K562 (cell line): ENCODE measurements around the gene MEIOB. TPM values are rescaled to one million over a fixed set of nuclear protein-coding genes. Genes with fewer than 3 reads are reported as not detected.
A peak's percentile ranks its signal among the peaks of the same experiment; 100 is the strongest.

ENCODE experiments used
- BDP1 ChIP-seq: IDR thresholded peaks from 3 replicates; pipeline ENCODE4 v1.6.1; 2011; ENCODE audit not compliant: insufficient read length, insufficient read depth
- ETS1 ChIP-seq: conservative IDR thresholded peaks from 2 replicates; pipeline ENCODE4 v1.6.1; 2011; ENCODE audit warnings: low read depth, mild to moderate bottlenecking, low read length; ENCODE audit not compliant: control insufficient read depth
- FOXM1 ChIP-seq, 2 experiments: fragments of 450-650 bp in 1 of 2; sonication (generic) in 1 of 2; formaldehyde crosslinking in 1 of 2; IDR thresholded peaks; 2 replicates each; pipeline versions ENCODE4 v1.6.1 to v1.9.0; 2017 to 2022; ENCODE audit warnings: low read depth in 2 of 2, mild to moderate bottlenecking in 2 of 2, missing genetic modification reagents in 1 of 2, moderate library complexity in 1 of 2
- MGA ChIP-seq: fragments of 450-650 bp; IDR thresholded peaks from 2 replicates; pipeline ENCODE4 v1.6.1; 2016; ENCODE audit warnings: mild to moderate bottlenecking, moderate library complexity
- OTX1 ChIP-seq: fragments of 450-650 bp; formaldehyde crosslinking; IDR thresholded peaks from 2 replicates; pipeline ENCODE4 v1.4.0; 2022; ENCODE audit warnings: mild to moderate bottlenecking
- RBM14 ChIP-seq: fragments of 200-400 bp; formaldehyde crosslinking; IDR thresholded peaks from 2 replicates; pipeline ENCODE4 v1.6.1; 2018; ENCODE audit warnings: low read depth, mild to moderate bottlenecking, low read length, moderate library complexity, borderline replicate concordance; ENCODE audit not compliant: insufficient read depth
- RHOXF2B ChIP-seq: fragments of 250-450 bp; sonication (Bioruptor Pico); conservative IDR thresholded peaks from 2 replicates; pipeline ENCODE4 v1.5.1; 2021
- SRSF1 ChIP-seq: fragments of 200-400 bp; formaldehyde crosslinking; IDR thresholded peaks from 2 replicates; pipeline ENCODE4 v1.6.1; 2017; ENCODE audit warnings: mild to moderate bottlenecking, low read depth, low read length, moderate library complexity
- THAP12 ChIP-seq: fragments of 250-450 bp; sonication (Bioruptor Pico); IDR thresholded peaks from 2 replicates; pipeline ENCODE4 v1.9.0; 2021; ENCODE audit warnings: mild to moderate bottlenecking, inconsistent platforms
- ZNF76 ChIP-seq: fragments of 250-450 bp; sonication (Bioruptor Pico); IDR thresholded peaks from 2 replicates; pipeline ENCODE4 v1.4.0; 2020; ENCODE audit warnings: mild to moderate bottlenecking, moderate library complexity, borderline replicate concordance
- polyA plus RNA-seq, 8 experiments: library from polyadenylated mRNA; depleted of rRNA in 4 of 8; stranded (reverse) in 5 of 8; unstranded in 3 of 8; fragments of >200 nt; fragmentation: Nextera tagmentation in 2 of 8; fragmentation: Illumina TruSeq in 1 of 8; extraction: Ambion mirVana in 2 of 8; extraction: Trizol in 1 of 8; gene quantifications; 2 replicates each; pipeline versions ENCODE4 v1.2.1 to v1.2.3, GENCODE V29; 2011 to 2014; ENCODE audit warnings: inconsistent platforms in 1 of 8, missing spikeins in 1 of 8
- total RNA-seq, 7 experiments: library from RNA; depleted of rRNA in 6 of 7; stranded (reverse); fragments of >200 nt in 6 of 7; fragmentation: Illumina TruSeq in 2 of 7; extraction: Trizol in 2 of 7; gene quantifications; 2 replicates each; pipeline versions ENCODE4 v1.2.1 to v1.2.3, GENCODE V29; 2011 to 2021; ENCODE audit warnings: low replicate concordance in 1 of 7

The MEIOB gene
- total and polyA plus RNA-seq, 9 of the 15 experiments (the other 6 are each of a cell fraction or from before 2014, with no cell fraction given) = 25.4 to 203 (median 97.6) TPM

- TF ChIP-seq MGA (peak; percentile 83), ETS1 (no peak), FOXM1 (IDR thresholded peaks at IDR 0.05; ENCODE audit: low read depth) (peak; percentile 90), FOXM1 (CRISPR knock-in tag; IDR thresholded peaks at IDR 0.05; ENCODE audit: low read depth) (no peak), RHOXF2B (CRISPR knock-in tag) (no peak), THAP12 (CRISPR knock-in tag) (no peak), RBM14 (no peak), SRSF1 (no peak), OTX1 (no peak), BDP1 (no peak), ZNF76 (CRISPR knock-in tag) (no peak)
Measured at GRCh38 chr16:1832838-1833454, 39.0 kb downstream of the MEIOB start (continued).
